ENCODE data around the gene ATG13.

GRCh38 chr11:46698597-46698996 lies 81.2 kb downstream of the ATG13 start:
- TF ChIP-seq CTCF (IDR thresholded peaks at IDR 0.05) (no peak), POLR2A (IDR thresholded peaks at IDR 0.05) (no peak)
